H9 (cell line): ENCODE data around the gene ATM. TPM values are rescaled to one million over a fixed set of nuclear protein-coding genes. Genes with fewer than 3 reads are reported as not detected.

Experiments used
- DNase-seq: peaks from one replicate; pipeline ENCODE4 v3.0.0-alpha.2; 2017
- H2AFZ ChIP-seq: one replicate; pipeline ENCODE4 v1.6.1; 2013; ENCODE audit warnings: mild to moderate bottlenecking, low read length, control low read depth, moderate library complexity
- H2AK5ac ChIP-seq: 2 replicates; pipeline ENCODE4 v1.6.1; 2013; ENCODE audit warnings: low read length, control low read depth, mixed read lengths; ENCODE audit not compliant: insufficient read length
- H2BK120ac ChIP-seq: one replicate; pipeline ENCODE4 v1.6.1; 2013; ENCODE audit warnings: low read depth, mild to moderate bottlenecking, low read length, control low read depth, inconsistent platforms; ENCODE audit not compliant: poor library complexity, severe bottlenecking
- H2BK12ac ChIP-seq: 2 replicates; pipeline ENCODE4 v1.6.1; 2013; ENCODE audit warnings: low read length, control low read depth, mixed read lengths, low read depth; ENCODE audit not compliant: insufficient read length
- H2BK15ac ChIP-seq: 2 replicates; pipeline ENCODE4 v1.6.1; 2013; ENCODE audit warnings: low read depth, low read length, control low read depth
- H2BK20ac ChIP-seq: one replicate; pipeline ENCODE4 v1.6.1; 2013; ENCODE audit warnings: low read depth, mild to moderate bottlenecking, low read length, control low read depth, inconsistent platforms; ENCODE audit not compliant: poor library complexity, severe bottlenecking
- H2BK5ac ChIP-seq: 2 replicates; pipeline ENCODE4 v1.6.1; 2013; ENCODE audit warnings: low read length, control low read depth, mixed read lengths; ENCODE audit not compliant: insufficient read length
- H3K14ac ChIP-seq: 2 replicates; pipeline ENCODE4 v1.6.1; 2013; ENCODE audit warnings: low read length, control low read depth; ENCODE audit not compliant: insufficient read depth
- H3K18ac ChIP-seq: 2 replicates; pipeline ENCODE4 v1.6.1; 2013; ENCODE audit warnings: low read depth, mild to moderate bottlenecking, mixed read lengths, low read length, control low read depth; ENCODE audit not compliant: insufficient read length
- H3K23ac ChIP-seq: 2 replicates; pipeline ENCODE4 v1.6.1; 2013; ENCODE audit warnings: low read length, control low read depth, mixed read lengths, low read depth; ENCODE audit not compliant: insufficient read length
- H3K23me2 ChIP-seq: 2 replicates; pipeline ENCODE4 v1.6.1; 2013; ENCODE audit warnings: low read depth, mild to moderate bottlenecking, mixed read lengths, low read length, control low read depth; ENCODE audit not compliant: insufficient read length, poor library complexity, severe bottlenecking
- H3K27ac ChIP-seq: 2 replicates; pipeline ENCODE4 v1.5.1; 2013; ENCODE audit warnings: low read length, control low read depth, mixed read lengths, low read depth; ENCODE audit not compliant: insufficient read length
- H3K27me3 ChIP-seq: 2 replicates; pipeline ENCODE4 v1.6.1; 2013; ENCODE audit warnings: low read length, control low read depth, inconsistent platforms; ENCODE audit not compliant: insufficient read depth
- H3K4ac ChIP-seq: 2 replicates; pipeline ENCODE4 v1.6.1; 2013; ENCODE audit warnings: low read depth, mild to moderate bottlenecking, control low read depth, inconsistent platforms, low read length, moderate library complexity
- H3K4me1 ChIP-seq: 2 replicates; pipeline ENCODE4 v1.6.1; 2013; ENCODE audit warnings: low read length, control low read depth, inconsistent platforms; ENCODE audit not compliant: insufficient read depth
- H3K4me2 ChIP-seq: 2 replicates; pipeline ENCODE4 v1.6.1; 2013; ENCODE audit warnings: low read length, control low read depth, mixed read lengths; ENCODE audit not compliant: insufficient read length, insufficient read depth
- H3K56ac ChIP-seq: 2 replicates; pipeline ENCODE4 v1.6.1; 2013; ENCODE audit warnings: low read depth, mild to moderate bottlenecking, mixed read lengths, low read length, control low read depth; ENCODE audit not compliant: insufficient read length
- H3K79me1 ChIP-seq: 2 replicates; pipeline ENCODE4 v1.6.1; 2013; ENCODE audit warnings: low read depth, mild to moderate bottlenecking, moderate library complexity, low read length, control low read depth, inconsistent platforms; ENCODE audit not compliant: insufficient read depth, poor library complexity, severe bottlenecking
- H3K79me2 ChIP-seq: 2 replicates; pipeline ENCODE4 v1.6.1; 2013; ENCODE audit warnings: low read length, control low read depth, inconsistent platforms; ENCODE audit not compliant: insufficient read depth
- H3K9ac ChIP-seq: 2 replicates; pipeline ENCODE4 v1.6.1; 2013; ENCODE audit warnings: low read length, control low read depth, mixed read lengths; ENCODE audit not compliant: insufficient read length; ENCODE audit errors: extremely low read depth
- H3K9me3 ChIP-seq: one replicate; pipeline ENCODE4 v1.6.1; 2013; ENCODE audit warnings: low read depth, low read length, inconsistent platforms; ENCODE audit not compliant: control insufficient read depth
- H3T11ph ChIP-seq: one replicate; pipeline ENCODE4 v1.6.1; 2013; ENCODE audit warnings: mild to moderate bottlenecking, low read length, control low read depth, inconsistent platforms
- H4K20me1 ChIP-seq: one replicate; pipeline ENCODE4 v1.6.1; 2013; ENCODE audit not compliant: control insufficient read depth, insufficient read length, insufficient read depth
- H4K5ac ChIP-seq: 2 replicates; pipeline ENCODE4 v1.6.1; 2013; ENCODE audit warnings: low read depth, mild to moderate bottlenecking, mixed read lengths, low read length, control low read depth; ENCODE audit not compliant: insufficient read length
- H4K8ac ChIP-seq: replicated peaks from 2 replicates; pipeline ENCODE4 v1.6.1; 2013; ENCODE audit warnings: low read length, control low read depth, mixed read lengths, low read depth; ENCODE audit not compliant: insufficient read length
- H4K91ac ChIP-seq: 2 replicates; pipeline ENCODE4 v1.6.1; 2013; ENCODE audit warnings: low read depth, mild to moderate bottlenecking, moderate library complexity, mixed read lengths, low read length, control low read depth; ENCODE audit not compliant: insufficient read length
- H3K27ac Mint-ChIP-seq, 3 experiments: 2 replicates in 2 of 3; 3 replicates in 1 of 3; pipeline ENCODE4 v1.8.0; 2020 to 2021; ENCODE audit warnings: mixed read lengths in 3 of 3, mild to moderate bottlenecking in 1 of 3, moderate library complexity in 1 of 3
- H3K27me3 Mint-ChIP-seq: 2 replicates; pipeline ENCODE4 v1.8.0; 2021; ENCODE audit warnings: low read depth, mild to moderate bottlenecking, moderate library complexity, mixed read lengths
- H3K36me3 Mint-ChIP-seq, 3 experiments: 2 replicates in 2 of 3; 3 replicates in 1 of 3; pipeline ENCODE4 v1.8.0; 2020 to 2021; ENCODE audit warnings: low read depth in 3 of 3, mixed read lengths in 3 of 3; ENCODE audit not compliant: insufficient read depth in 1 of 3
- H3K4me1 Mint-ChIP-seq, 2 experiments: 2 replicates each; pipeline ENCODE4 v1.8.0; 2020; ENCODE audit warnings: mixed read lengths in 2 of 2
- H3K4me3 Mint-ChIP-seq, 2 experiments: 2 replicates in 1 of 2; 3 replicates in 1 of 2; pipeline ENCODE4 v1.8.0; 2020 to 2021; ENCODE audit warnings: mild to moderate bottlenecking in 2 of 2, mixed read lengths in 2 of 2, moderate library complexity in 1 of 2
- H3K9me3 Mint-ChIP-seq, 2 experiments: 2 replicates in 1 of 2; 3 replicates in 1 of 2; pipeline ENCODE4 v1.8.0; 2020; ENCODE audit warnings: mild to moderate bottlenecking in 2 of 2, mixed read lengths in 2 of 2, moderate library complexity in 1 of 2
- WGBS: extraction: QIAGEN DNeasy Blood & Tissue Kit; methylation state at CpG from one replicate; pipeline ENCODE4 v1.1.7; 2013; ENCODE audit warnings: missing lambda C conversion rate, low lambda C conversion rate, mixed read lengths; ENCODE audit not compliant: insufficient read length; ENCODE audit errors: extremely low coverage; 5-methylcytosine and 5-hydroxymethylcytosine counted together
- total RNA-seq: library from RNA; stranded (reverse); gene quantifications from 2 replicates; pipeline ENCODE4 v1.2.1, GENCODE V29; 2021
- TF ChIP-seq, protein P1 (sequence below): fragments of 200-600 bp; sonication (generic); conservative IDR thresholded peaks from 3 replicates; pipeline ENCODE4 v1.8.0; 2021; ENCODE audit warnings: antibody characterized with exemption, mild to moderate bottlenecking

ATM gene
- total RNA-seq, 1 experiment from 2014 or later, result 58.9 TPM

DNA sequence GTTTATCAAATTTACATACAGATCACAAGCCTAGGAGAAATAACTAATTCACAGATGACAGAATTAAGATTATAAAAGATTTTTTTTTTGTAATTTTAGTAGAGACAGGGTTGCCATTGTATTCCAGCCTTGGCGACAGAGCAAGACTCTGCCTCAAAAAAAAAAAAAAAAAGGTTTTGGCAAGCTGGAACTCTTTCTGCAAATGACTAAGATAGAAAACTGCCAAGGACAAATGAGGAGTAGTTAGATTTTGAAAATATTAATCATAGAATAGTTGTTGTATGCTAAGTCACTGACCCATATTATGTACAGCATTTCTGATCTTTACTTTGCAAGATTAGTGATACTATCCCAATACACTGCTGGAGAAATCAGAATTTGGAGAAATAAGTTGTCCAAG, 145.3 kb downstream of the ATM start:
- Histone ChIP-seq H2BK15ac (no peak overlapping the region), H2BK5ac (no peak overlapping the region), H3K27ac (no peak overlapping the region), H3K27me3 (no peaks in the 10 kb centered on the region), H2BK12ac (no peak overlapping the region), H2AFZ (no peak overlapping the region), H3K18ac (no peak overlapping the region), H4K8ac (no peak overlapping the region), H3K56ac (no peak overlapping the region), H3K9me3 (no peaks in the 10 kb centered on the region), H4K5ac (no peak overlapping the region), H3K23me2 (no peaks in the 10 kb centered on the region), H3K23ac (no peak overlapping the region), H3K79me1 (no peaks in the 10 kb centered on the region), H3T11ph (no peak overlapping the region), H3K79me2 (no peaks in the 10 kb centered on the region), H2BK20ac (no peak overlapping the region), H2AK5ac (no peak overlapping the region), H3K4me2 (no peak overlapping the region), H3K4ac (no peak overlapping the region), H3K9ac (no peak overlapping the region), H3K4me1 (no peaks in the 10 kb centered on the region), H4K91ac (no peak overlapping the region), H2BK120ac (no peak overlapping the region), H3K14ac (no peak overlapping the region), H4K20me1 (no peaks in the 10 kb centered on the region)
- TF ChIP-seq, protein P1, sequence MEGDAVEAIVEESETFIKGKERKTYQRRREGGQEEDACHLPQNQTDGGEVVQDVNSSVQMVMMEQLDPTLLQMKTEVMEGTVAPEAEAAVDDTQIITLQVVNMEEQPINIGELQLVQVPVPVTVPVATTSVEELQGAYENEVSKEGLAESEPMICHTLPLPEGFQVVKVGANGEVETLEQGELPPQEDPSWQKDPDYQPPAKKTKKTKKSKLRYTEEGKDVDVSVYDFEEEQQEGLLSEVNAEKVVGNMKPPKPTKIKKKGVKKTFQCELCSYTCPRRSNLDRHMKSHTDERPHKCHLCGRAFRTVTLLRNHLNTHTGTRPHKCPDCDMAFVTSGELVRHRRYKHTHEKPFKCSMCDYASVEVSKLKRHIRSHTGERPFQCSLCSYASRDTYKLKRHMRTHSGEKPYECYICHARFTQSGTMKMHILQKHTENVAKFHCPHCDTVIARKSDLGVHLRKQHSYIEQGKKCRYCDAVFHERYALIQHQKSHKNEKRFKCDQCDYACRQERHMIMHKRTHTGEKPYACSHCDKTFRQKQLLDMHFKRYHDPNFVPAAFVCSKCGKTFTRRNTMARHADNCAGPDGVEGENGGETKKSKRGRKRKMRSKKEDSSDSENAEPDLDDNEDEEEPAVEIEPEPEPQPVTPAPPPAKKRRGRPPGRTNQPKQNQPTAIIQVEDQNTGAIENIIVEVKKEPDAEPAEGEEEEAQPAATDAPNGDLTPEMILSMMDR, result no peak
- H3K4me1 Mint-ChIP-seq, result no peaks in the 10 kb centered on the region
- H3K27ac Mint-ChIP-seq, result no peak overlapping the region
- WGBS, result no CpG with 5 or more reads among the region's 1 CpG
- peaks cover 4 to 7% of the 10 kb centered on the region in 2 experiments for H3K9me3 Mint-ChIP-seq
- H3K4me3 Mint-ChIP-seq, result no peak overlapping the region
- no peak for DNase-seq
- H3K36me3 Mint-ChIP-seq, result peaks cover 8 to 39% (median 31%) of the 10 kb centered on the region in 3 experiments
- no peaks in the 10 kb centered on the region for H3K27me3 Mint-ChIP-seq
